GM18951 (cell line): ENCODE data around the gene SLC3A2.

Experiments
- POLR2A ChIP-seq: IDR thresholded peaks from 4 replicates; pipeline ENCODE4 v1.6.1; 2011; ENCODE audit warnings: mild to moderate bottlenecking; ENCODE audit not compliant: insufficient read length, insufficient read depth; ENCODE audit errors: extremely low read depth
- in situ Hi-C: fragments of 300-500 bp; cut with MboI; formaldehyde crosslinking; loops from one replicate; pipeline ENCODE4 v1.12.0; 2022; ENCODE audit warnings: low sequenced_read_pairs, mixed read lengths, inconsistent platforms; ENCODE audit not compliant: unreplicated experiment

The SLC3A2 gene

GRCh38 chr11:62895501-62895900 is 14.8 kb downstream of the SLC3A2 start:
- no peak for TF ChIP-seq POLR2A
- in situ Hi-C loops: no loop called here

GRCh38 chr11:62896049-62896448 is 15.4 kb downstream of the SLC3A2 start:
- in situ Hi-C loops: no loop called here
- no peak for TF ChIP-seq POLR2A

- no peak for TF ChIP-seq POLR2A
- in situ Hi-C loops: no loop called here
These were observed 16.6 kb downstream of the SLC3A2 start for GRCh38 chr11:62897311-62897710.

- in situ Hi-C loops: no loop called here
- no peak for TF ChIP-seq POLR2A
These were observed 17.3 kb downstream of the SLC3A2 start for GRCh38 chr11:62898027-62898426.

GRCh38 chr11:62902932-62903331 is 22.2 kb downstream of the SLC3A2 start:
- no peak for TF ChIP-seq POLR2A

GRCh38 chr11:62905296-62905695 is 24.6 kb downstream of the SLC3A2 start:
- no peak for TF ChIP-seq POLR2A
- in situ Hi-C loops: loop anchor here (5.0 kb wide), 1 partner anchor 117 kb away; no protein-coding TSS in a partner anchor

More at GRCh38 chr11:62902932-62903331, 22.2 kb downstream of the SLC3A2 start:
- in situ Hi-C loops: no loop called here

- in situ Hi-C loops: loop anchor here (5.0 kb wide), 1 partner anchor 116 kb away; no protein-coding TSS in a partner anchor
- TF ChIP-seq POLR2A: no peak
These were observed 25.3 kb downstream of the SLC3A2 start for GRCh38 chr11:62905927-62906531.

GRCh38 chr11:62908468-62909072 is 27.9 kb downstream of the SLC3A2 start:
- no peak for TF ChIP-seq POLR2A
- in situ Hi-C loops: loop anchor here (5.0 kb wide), 1 partner anchor 114 kb away; no protein-coding TSS in a partner anchor

- no peak for TF ChIP-seq POLR2A
- in situ Hi-C loops: loop anchor here (5.0 kb wide), 1 partner anchor 113 kb away; no protein-coding TSS in a partner anchor
These were observed 28.6 kb downstream of the SLC3A2 start for GRCh38 chr11:62909107-62909894.

- TF ChIP-seq POLR2A: no peak
- in situ Hi-C loops: no loop called here
These were observed 29.6 kb downstream of the SLC3A2 start for GRCh38 chr11:62910141-62910882.

- in situ Hi-C loops: no loop called here
- no peak for TF ChIP-seq POLR2A
These were observed 30.7 kb downstream of the SLC3A2 start for GRCh38 chr11:62911137-62912130.

GRCh38 chr11:62912268-62912667 is 31.6 kb downstream of the SLC3A2 start:
- in situ Hi-C loops: no loop called here
- TF ChIP-seq POLR2A: no peak
